ENCODE measurements around the gene TAF3.
"Not testable (repeated sequence)": the region's sequence is repeated elsewhere in the genome, so short reads cannot be mapped to it uniquely, and the experiment has no call there.

Gene TAF3

GRCh38 chr10:7818295-7819120 lies at the start of gene TAF3:
TAF3 (plus strand) TSS chr10:7818505; CDS start chr10:7818710, 205 bp downstream.
- peak; percentile 64 for DNase-seq

GRCh38 chr10:7773845-7774801 lies 44.2 kb upstream of the TAF3 start:
- no peak for DNase-seq

GRCh38 chr10:7776777-7777176 lies 41.5 kb upstream of the TAF3 start:
- no peak for DNase-seq

GRCh38 chr10:7782194-7782593 lies 36.1 kb upstream of the TAF3 start:
- not testable (repeated sequence) for DNase-seq

- no peak for DNase-seq
Measured at GRCh38 chr10:7786430-7786829, 31.9 kb upstream of the TAF3 start.

GRCh38 chr10:7787150-7787856 lies 31.0 kb upstream of the TAF3 start:
- no peak for DNase-seq

GRCh38 chr10:7787857-7788638 lies 30.3 kb upstream of the TAF3 start, which contains the start of the genes ATP5F1C and KIN:
ATP5F1C (plus strand) TSS chr10:7788177; CDS start chr10:7788208, 31 bp downstream.
KIN (minus strand) TSS chr10:7787993; CDS start chr10:7787933, 60 bp downstream.
- DNase-seq, result peak; percentile 68

- peak; percentile 12 for DNase-seq
Measured at GRCh38 chr10:7788639-7789286, 29.5 kb upstream of the TAF3 start.

GRCh38 chr10:7789390-7789789 lies 28.9 kb upstream of the TAF3 start:
- DNase-seq, result peak; percentile 51

- no peak for DNase-seq
Measured at GRCh38 chr10:7792541-7792940, 25.8 kb upstream of the TAF3 start.

GRCh38 chr10:7794251-7795026 lies 23.9 kb upstream of the TAF3 start:
- DNase-seq, result no peak

GRCh38 chr10:7795605-7796004 lies 22.7 kb upstream of the TAF3 start:
- peak; percentile 62 for DNase-seq

GRCh38 chr10:7797582-7797981 lies 20.7 kb upstream of the TAF3 start:
- peak; percentile 73 for DNase-seq

GRCh38 chr10:7802606-7803005 lies 15.7 kb upstream of the TAF3 start:
- DNase-seq, result no peak

- no peak for DNase-seq
Measured at GRCh38 chr10:7804216-7804615, 14.1 kb upstream of the TAF3 start.

GRCh38 chr10:7804741-7805140 lies 13.6 kb upstream of the TAF3 start:
- DNase-seq, result no peak

GRCh38 chr10:7808686-7809267 lies 9.5 kb upstream of the TAF3 start:
- DNase-seq, result no peak

GRCh38 chr10:7810443-7810842 lies 7.9 kb upstream of the TAF3 start:
- no peak for DNase-seq

GRCh38 chr10:7811000-7811399 lies 7.3 kb upstream of the TAF3 start:
- DNase-seq, result no peak

- not testable (repeated sequence) for DNase-seq
Measured at GRCh38 chr10:7811743-7812142, 6.6 kb upstream of the TAF3 start.

Measured in NCI-H226 (cell line).